Occipital lobe (tissue), 2 donors: Measurements from ENCODE around the gene TSPAN4. TPM values are rescaled to one million over a fixed set of nuclear protein-coding genes. Genes with fewer than 3 reads are reported as not detected.

Experiments used
- DNase-seq: peaks from one replicate; lab custom pipeline; 2025; lab: John Stamatoyannopoulos, UW
- total RNA-seq: library from RNA; depleted of rRNA; stranded (reverse); fragments of >200 nt; gene quantifications from one replicate; pipeline ENCODE4 v1.2.3, GENCODE V29; 2014

Gene TSPAN4
- total RNA-seq, 1 donor from 2014 or later = 18.6 TPM

- no peak for DNase-seq
Measured at GRCh38 chr11:803770-804598, 38.7 kb upstream of the TSPAN4 start.

DNA sequence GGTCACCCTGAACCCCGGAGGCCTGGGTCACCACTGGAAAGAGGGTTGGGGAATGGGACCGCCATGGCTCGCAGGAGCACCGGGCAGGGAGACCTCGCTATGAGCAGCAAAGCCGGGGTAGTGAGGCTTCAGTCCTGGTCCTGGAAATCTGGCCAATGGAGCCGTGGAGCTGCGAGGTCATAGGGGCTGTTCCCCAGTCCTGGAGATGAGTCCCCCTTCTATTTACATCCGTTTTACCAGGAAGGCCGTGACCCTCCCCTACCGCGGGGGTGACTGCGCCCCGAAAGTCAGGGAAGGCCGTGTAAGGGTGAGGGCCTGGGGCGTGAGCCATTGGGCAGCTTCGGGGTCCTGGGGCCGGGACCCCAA, 38.1 kb upstream of the TSPAN4 start:
- no peak for DNase-seq

GRCh38 chr11:808427-809286, 34.0 kb upstream of the TSPAN4 start:
- no peak for DNase-seq

- peak; percentile 97 for DNase-seq
Measured at GRCh38 chr11:809287-810039, 33.2 kb upstream of the TSPAN4 start, which contains the start of gene RPLP2. Gene RPLP2 (plus strand): TSS chr11:809967. CDS start chr11:810235, 268 bp downstream.

DNA sequence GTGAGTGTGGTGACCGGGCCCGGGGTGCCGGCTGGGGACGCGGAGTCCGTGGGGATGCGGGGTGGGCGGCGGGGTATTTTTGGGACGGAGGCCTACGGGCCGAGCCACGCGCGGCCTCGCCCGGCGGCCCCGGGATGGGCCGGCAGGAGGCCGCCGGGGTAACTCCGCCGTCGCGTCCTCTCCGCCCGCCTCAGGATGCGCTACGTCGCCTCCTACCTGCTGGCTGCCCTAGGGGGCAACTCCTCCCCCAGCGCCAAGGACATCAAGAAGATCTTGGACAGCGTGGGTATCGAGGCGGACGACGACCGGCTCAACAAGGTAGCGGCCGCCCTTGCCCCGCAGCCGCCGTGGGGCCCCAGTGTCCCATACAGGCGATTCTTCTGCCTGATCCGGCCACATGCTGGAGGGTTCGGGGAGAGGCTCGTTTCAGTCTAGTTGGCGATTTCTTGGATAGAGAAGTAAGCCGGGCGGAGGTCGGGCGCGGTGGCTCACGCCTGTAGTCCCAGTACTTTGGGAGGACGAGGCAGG, 32.5 kb upstream of the TSPAN4 start:
- no peak for DNase-seq

DNA sequence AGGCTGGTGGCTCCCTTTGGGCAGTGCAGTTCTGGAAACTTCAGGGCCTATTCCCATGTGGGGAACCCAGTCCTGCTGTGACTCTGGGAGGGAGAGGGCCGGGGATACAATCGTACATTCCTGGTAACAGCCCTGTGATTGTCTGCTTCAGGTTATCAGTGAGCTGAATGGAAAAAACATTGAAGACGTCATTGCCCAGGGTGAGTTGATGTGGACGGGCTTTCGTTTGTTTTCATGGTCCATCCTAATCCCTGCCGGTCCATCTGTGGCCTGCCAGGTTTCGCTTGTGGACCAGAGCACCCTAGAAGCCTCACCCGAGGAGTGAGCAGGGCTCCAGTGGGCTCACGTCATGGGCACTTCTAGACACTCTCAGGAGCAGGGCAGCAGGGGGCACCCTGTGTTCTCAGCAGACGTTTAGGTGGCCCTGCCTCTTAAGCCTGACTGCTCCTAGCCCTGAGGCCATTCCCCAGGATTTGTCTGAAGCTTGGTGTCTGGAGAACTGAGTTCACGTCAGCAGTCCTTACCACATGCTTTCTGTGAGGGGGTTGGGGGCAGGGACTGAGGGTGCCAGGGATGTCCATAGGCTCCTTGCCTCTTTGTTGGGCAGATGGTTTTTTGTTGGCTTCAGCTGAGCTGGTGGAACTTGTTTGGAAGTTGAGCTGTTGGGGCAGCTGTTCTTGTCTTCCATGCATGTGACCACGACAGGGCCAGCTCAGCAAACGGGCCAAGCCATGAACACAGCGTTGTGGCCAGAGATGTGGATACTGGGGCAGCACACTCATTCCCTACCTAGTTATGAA, 31.0 kb upstream of the TSPAN4 start:
- DNase-seq = no peak

GRCh38 chr11:812390-812789, 30.3 kb upstream of the TSPAN4 start:
- no peak for DNase-seq

- no peak for DNase-seq
Measured at GRCh38 chr11:813072-813455, 29.6 kb upstream of the TSPAN4 start.

DNA sequence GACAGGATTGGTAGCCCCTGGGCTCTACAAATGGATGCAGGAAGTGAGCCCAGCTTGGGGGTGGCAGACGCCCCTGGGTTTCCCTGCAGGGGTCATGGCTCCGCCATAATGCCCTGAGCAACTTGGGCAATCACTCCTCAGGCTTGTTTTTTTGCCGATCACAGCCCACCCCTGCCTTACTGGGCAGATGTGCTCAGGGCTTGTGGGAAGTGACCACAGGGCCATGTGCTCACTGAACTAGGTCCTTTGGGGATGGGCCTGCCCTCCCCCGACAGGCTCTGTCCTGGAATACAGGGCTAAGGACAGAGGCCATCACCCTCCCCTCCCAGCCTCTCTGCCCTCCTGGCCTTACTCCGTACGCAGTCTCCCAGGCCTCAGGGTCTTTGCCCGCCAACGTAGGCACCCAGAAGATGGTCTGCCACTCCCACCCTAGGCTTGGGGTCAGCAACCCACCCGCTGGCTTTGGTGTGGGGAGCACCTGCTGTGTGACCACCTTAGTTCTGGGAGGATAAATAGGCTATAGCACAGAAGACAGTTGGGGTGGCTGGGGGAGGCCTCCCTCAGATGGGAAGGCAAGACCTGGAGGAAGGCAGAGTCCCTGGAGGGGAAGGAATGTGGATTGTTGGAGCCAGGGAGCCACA, 29.1 kb upstream of the TSPAN4 start:
- no peak for DNase-seq

- DNase-seq = no peak
Measured at GRCh38 chr11:815675-816432, 26.8 kb upstream of the TSPAN4 start.

DNA sequence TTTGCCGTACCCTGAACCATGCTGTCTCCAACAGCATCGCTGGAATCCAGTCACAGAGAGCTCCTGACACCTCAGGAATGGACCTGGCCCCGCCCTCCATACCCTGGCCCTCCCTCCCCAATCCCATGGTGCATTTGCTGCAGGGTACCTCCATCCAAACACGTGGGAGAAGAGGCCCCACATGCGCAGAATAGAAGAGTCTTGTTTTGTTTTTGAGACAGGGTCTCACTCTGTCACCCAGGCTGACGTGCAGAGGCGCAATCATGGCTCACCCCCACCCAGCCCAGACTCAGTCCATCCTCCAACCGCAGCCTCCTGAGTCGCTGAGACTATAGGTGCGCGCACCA, 26.2 kb upstream of the TSPAN4 start:
- DNase-seq = no peak

- no peak for DNase-seq
Measured at GRCh38 chr11:818396-819128, 24.1 kb upstream of the TSPAN4 start, which contains the start of gene PNPLA2. Gene PNPLA2 (plus strand): TSS chr11:818914. CDS start chr11:819719, 805 bp downstream.

DNA sequence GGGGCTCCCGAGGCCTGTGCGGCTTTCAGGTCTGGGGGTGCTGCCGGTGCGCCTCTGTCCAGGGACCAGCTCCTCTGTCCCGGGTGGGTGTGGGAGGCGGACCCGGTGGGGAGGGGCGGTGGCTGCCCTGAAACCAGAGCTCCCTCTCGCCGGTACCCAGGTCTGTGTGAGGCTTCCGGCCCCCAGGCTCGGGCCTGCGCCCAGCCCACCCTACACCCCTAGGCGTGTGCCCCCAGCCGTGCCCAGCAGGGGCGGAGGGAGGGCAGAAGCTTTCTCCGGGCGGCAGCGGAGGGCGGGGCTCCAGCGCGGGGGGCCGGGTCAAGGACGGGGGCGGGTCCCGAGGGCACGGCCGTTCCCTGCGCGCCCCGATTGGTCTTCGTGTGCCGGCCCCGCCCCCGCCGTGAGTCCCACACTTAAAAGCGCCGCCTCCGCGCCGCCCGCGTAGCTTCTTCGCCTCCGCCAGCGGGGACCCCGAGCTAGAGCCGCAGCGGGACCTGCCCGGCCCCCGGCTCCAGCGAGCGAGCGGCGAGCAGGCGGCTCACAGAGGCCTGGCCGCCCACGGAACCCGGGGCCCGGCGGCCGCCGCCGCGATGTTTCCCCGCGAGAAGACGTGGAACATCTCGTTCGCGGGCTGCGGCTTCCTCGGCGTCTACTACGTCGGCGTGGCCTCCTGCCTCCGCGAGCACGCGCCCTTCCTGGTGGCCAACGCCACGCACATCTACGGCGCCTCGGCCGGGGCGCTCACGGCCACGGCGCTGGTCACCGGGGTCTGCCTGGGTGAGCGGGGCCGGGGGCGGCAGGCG, 23.3 kb upstream of the TSPAN4 start:
- DNase-seq = peak; percentile 80

DNA sequence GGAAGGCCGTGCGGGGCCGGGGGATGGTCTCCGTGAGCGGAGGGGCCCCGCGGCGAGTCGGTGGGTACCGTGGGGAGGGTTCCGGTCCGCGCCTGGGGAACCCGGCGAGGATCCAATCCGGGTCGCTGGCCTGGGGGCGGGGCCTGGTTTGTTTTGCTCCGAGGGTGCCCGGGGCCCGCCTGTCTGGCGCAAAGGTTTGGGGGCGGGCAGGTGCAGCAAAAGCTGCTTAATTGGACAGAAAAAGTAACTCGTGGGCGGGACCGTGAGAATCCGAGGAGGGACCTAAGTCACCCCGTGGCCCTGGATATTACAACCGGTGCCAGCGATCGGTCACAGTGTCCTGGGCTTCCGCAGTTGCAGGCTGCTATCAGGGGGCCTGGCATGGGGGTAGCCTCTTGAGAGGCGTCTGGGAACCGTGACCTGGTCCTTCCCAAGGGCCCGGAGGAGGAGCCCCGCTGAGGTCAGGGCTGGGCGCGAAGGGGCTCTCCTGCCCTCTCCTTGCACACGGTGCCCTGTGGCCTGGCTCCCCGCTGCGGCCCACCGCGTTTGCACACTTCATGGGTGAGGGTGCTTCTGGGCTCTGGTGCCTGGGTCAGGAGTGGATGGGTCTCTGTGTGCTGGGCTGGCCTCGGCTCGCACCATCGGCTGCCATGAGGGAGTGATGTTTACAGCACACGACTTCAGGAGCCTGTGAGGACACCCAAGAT, 22.6 kb upstream of the TSPAN4 start:
- DNase-seq = peak; percentile 58

DNA sequence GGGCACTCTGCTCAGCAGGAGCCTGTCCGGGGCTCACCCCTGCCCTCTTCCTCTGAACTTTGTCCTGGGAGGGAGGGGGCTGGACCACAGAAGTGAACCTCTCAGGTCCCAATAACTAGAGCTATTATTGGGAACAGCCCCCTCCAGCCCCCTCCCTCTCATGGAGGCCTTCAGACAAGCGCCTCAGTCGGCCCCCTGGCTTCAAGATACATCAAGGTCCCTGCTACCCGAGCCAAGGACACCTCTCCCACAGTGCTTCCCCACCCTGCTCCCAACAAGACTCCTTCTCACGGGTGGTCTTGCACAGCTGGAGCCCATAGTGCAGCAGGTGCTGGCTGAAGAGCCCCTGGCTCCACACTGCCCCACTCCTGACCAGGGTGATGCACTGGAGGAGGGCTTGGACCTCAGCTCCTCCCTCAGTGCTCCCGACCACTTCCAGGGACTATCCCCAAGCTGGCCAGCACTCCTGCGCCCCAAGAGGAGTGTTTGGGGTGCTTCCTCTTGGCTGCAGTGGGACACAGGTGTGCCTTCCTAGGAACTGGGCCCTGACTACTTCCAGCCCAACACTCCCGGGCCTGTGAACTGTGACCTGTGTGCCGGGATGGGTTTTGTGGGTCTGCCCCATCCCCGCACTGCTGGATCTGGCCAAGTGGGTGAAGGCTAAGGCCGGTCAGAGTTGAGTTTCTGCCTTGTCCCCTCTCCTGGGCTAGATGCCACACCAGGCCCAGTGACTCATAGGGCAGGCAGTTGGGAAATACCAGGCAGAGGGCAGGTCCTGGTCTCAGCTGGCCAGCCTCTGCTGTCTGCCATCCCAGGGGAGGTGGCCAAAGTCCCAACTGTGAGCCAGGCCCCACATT, 21.8 kb upstream of the TSPAN4 start:
- DNase-seq = peak; percentile 59
